NB4 (cell line): Measurements from ENCODE around the gene PHACTR1.
A peak's percentile ranks its signal among the peaks of the same experiment; 100 is the strongest.

Experiments used
- DNase-seq: peaks from one replicate; pipeline ENCODE4 v3.0.0; 2010; ENCODE audit warnings: low read depth
- H3K4me3 ChIP-seq: one replicate; pipeline ENCODE4 v1.5.1; 2011; ENCODE audit warnings: mild to moderate bottlenecking, low read depth, low read length, moderate library complexity
- MYC ChIP-seq: IDR thresholded peaks from 2 replicates; pipeline ENCODE4 v1.6.1; 2011; ENCODE audit warnings: low read depth, low read length
- POLR2A ChIP-seq: IDR thresholded peaks from 2 replicates; pipeline ENCODE4 v1.6.1; 2011; ENCODE audit warnings: mild to moderate bottlenecking; ENCODE audit not compliant: insufficient read length; ENCODE audit errors: extremely low read depth
- TF ChIP-seq, protein P1 (sequence below): IDR thresholded peaks from one replicate; pipeline ENCODE4 v1.5.1; 2012; ENCODE audit warnings: low read depth, low read length
- TF ChIP-seq, protein P2 (sequence below): IDR thresholded peaks from 2 replicates; pipeline ENCODE4 v1.6.1; 2011; ENCODE audit warnings: low read depth, low read length

Gene PHACTR1

DNA sequence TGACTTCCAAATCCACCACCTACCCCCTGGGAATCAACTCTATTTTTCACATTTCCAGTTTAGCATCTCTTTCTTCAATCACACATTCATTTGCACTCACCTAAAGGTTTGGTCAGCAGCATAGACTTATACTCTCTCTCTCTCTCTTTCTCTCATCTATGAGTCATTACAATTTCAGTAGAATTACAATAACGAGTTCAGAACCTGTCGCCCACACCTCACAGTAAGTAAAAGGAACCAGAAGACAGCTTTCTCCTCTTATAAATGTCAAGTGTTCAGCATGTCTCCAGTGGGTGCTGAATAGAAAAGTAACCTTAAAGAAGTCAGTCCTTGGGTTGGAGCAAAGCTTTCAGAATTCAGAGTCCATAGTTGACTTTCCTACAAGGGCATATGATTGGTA is 1.1 kb upstream of the PHACTR1 start:
- TF ChIP-seq MYC (no peak), POLR2A (no peak)
- TF ChIP-seq, protein P1, sequence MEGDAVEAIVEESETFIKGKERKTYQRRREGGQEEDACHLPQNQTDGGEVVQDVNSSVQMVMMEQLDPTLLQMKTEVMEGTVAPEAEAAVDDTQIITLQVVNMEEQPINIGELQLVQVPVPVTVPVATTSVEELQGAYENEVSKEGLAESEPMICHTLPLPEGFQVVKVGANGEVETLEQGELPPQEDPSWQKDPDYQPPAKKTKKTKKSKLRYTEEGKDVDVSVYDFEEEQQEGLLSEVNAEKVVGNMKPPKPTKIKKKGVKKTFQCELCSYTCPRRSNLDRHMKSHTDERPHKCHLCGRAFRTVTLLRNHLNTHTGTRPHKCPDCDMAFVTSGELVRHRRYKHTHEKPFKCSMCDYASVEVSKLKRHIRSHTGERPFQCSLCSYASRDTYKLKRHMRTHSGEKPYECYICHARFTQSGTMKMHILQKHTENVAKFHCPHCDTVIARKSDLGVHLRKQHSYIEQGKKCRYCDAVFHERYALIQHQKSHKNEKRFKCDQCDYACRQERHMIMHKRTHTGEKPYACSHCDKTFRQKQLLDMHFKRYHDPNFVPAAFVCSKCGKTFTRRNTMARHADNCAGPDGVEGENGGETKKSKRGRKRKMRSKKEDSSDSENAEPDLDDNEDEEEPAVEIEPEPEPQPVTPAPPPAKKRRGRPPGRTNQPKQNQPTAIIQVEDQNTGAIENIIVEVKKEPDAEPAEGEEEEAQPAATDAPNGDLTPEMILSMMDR, result no peak
- TF ChIP-seq, protein P2, sequence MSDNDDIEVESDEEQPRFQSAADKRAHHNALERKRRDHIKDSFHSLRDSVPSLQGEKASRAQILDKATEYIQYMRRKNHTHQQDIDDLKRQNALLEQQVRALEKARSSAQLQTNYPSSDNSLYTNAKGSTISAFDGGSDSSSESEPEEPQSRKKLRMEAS, result no peak
- DNase-seq, result no peak
- H3K4me3 ChIP-seq, result no peak overlapping the region

DNA sequence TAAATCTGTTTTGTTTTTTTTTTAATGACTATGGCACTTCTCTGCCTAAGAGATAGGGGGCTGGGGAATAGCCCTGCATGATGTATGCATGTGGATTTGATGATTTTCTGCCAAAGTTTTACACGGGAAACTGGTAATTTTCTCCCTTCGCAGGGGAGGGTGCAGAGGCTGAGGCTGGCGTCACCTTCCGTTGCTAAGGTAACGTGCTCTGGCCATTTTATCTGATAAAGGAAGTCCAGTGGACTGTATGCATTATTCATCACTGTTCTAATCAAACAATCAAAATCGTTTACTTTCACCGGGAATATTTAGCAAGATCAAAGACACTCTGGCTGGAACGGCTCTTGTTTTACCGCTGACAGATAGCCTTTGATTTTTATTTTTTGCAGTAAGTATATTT is 789 bp downstream of the PHACTR1 start:
- DNase-seq, result no peak
- no peak overlapping the region for H3K4me3 ChIP-seq
- TF ChIP-seq, protein P2, result no peak
- no peak for TF ChIP-seq POLR2A
- TF ChIP-seq MYC, result no peak
- TF ChIP-seq, protein P1, result no peak

DNA sequence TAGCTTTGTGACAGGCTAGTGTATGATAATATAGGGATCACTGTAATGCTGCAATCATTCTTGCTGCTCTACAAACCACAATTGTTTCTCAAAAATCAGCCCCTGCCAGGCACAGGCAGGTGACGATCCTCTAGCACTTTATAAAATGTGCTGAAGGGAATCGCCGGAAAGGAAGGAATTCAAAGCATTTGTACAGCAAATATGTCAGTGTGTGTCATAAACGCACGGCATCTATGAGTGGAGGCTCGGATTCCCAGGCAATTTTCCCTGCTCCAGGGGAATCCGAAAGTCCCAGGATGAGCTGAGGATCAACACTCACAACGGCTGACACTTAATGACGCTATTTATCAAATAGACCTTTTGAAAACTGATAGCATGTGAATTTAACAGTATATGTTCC is 1.4 kb downstream of the PHACTR1 start:
- TF ChIP-seq, protein P1, result no peak
- no peak for TF ChIP-seq MYC
- TF ChIP-seq, protein P2, result no peak
- TF ChIP-seq POLR2A, result no peak
- DNase-seq, result no peak

DNA sequence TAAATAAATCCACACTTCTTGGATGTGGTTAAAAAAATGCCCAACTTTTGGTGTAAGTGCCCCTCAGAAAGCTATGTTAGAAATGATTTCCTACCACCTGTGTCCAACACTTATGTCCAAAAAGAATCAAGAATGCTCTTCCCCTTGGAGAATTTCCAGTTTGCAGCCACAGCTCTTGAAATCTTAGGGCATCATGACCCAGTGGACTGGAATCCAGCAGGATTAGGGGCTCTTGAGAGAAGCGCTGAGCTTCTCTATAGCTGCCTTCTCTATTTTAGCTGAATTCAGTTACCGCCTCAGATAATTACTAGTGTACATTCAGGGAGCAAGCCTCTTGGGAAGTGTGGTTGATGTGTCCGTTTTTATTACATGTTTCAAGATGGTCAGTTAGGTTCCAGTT is 2.5 kb downstream of the PHACTR1 start:
- TF ChIP-seq MYC, result no peak
- TF ChIP-seq POLR2A, result no peak
- TF ChIP-seq, protein P1, result no peak
- TF ChIP-seq, protein P2, result no peak
- no peak overlapping the region for H3K4me3 ChIP-seq
- no peak for DNase-seq

More for the DNA sequence above, 1.4 kb downstream of the PHACTR1 start:
- no peak overlapping the region for H3K4me3 ChIP-seq

DNA sequence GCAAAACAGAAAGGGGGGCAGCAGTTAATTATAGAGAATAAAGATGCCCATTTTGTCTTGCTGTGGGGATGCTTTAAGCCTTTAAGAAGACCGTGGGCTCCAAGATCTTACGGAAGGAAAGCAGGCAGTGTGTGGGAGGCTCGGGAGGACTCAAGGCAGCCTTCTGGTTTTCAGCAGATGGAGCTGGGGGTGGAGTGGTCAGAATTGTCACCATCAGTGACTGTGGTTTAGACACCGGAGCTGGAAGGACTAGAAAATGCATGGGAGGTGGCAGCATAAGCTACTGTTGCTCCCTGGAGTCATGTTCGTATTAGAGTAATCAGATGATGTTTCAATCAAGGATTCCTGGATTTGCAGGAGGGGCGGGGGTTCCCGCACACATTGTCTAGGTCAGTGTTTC is 3.7 kb downstream of the PHACTR1 start:
- H3K4me3 ChIP-seq, result no peak overlapping the region
- peak; percentile 10 for DNase-seq
- TF ChIP-seq, protein P1, result no peak
- no peak for TF ChIP-seq MYC
- TF ChIP-seq, protein P2, result no peak
- TF ChIP-seq POLR2A, result no peak

DNA sequence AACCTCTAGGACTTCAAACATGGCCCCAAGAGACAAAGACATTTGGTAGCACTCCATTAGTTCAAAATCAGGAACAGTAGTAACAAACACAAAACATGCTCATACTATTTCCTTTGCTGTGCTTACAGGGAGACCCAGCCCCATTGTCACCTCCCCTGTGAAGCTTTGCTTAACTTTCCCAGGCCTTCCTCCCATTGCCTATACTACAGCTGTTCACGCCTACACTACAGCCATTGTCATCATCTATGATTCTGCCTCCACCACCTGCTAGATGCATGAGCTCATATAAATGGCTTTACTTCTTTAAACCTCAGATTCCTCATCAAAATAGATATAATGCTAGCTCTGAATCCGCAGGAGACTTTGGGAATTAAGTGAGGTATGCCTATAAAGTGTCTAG is 8.7 kb downstream of the PHACTR1 start:
- TF ChIP-seq, protein P2, result no peak
- no peak for TF ChIP-seq POLR2A
- TF ChIP-seq, protein P1, result no peak
- TF ChIP-seq MYC, result no peak
- H3K4me3 ChIP-seq, result no peak overlapping the region

More for the DNA sequence above, 8.7 kb downstream of the PHACTR1 start:
- no peak for DNase-seq
